ENCODE measurements around the gene WDPCP. TPM values are rescaled to one million over a fixed set of nuclear protein-coding genes. Genes with fewer than 3 reads are reported as not detected.
A peak's percentile ranks its signal among the peaks of the same experiment; 100 is the strongest.
"Not testable (repeated sequence)": the region's sequence is repeated elsewhere in the genome, so short reads cannot be mapped to it uniquely, and the experiment has no call there.

Gene WDPCP
- total RNA-seq, 1 experiment from 2014 or later, result 7.8 TPM

DNA sequence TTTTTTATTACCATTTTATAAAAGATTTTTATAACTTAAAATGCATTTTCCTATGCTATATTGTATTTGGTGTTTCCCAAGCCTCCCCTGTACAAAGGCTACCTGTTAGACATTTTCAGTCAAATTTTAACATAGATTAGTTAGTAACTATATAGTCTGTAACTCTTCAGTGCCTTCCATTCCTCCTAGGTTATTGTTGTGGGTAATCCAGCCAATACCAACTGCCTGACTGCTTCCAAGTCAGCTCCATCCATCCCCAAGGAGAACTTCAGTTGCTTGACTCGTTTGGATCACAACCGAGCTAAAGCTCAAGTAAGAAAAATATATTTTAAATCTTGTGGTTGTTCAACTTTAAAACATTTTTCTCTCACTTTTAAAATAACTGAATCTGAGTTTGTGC is 10.7 kb upstream of the WDPCP start:
- Histone ChIP-seq H3K27me3 (no peaks in the 10 kb centered on the region), H3K9me3 (no peaks in the 10 kb centered on the region), H3K4me3 (no peak overlapping the region), H3K36me3 (peaks cover 50% of the 10 kb centered on the region)
- DNase-seq, result no peak

DNA sequence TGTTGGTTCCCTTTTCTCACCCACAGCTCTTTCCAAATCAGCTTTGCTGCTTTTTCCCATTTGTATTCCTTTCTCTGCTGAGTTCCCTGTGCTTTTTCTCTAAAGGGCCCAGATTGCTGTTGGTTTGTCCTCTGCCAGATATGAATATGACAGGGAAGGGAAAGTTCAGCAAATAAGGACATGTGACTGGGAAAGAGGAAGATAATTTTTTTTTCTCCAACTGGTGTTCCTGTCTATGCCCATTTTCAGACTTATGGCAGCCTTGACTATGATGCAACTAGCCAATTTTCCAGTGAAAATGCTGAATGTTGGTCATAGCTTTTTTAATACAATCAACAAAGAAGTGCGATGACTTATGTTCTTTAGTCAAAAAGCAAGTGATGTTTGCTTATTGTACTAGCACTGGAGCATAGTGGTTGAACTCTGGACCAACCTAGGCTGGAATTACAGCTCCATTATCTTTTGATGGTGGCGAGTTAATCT is 8.2 kb upstream of the WDPCP start:
- Histone ChIP-seq H3K36me3 (peaks cover 36% of the 10 kb centered on the region), H3K4me3 (no peak overlapping the region)
- DNase-seq, result no peak

DNA sequence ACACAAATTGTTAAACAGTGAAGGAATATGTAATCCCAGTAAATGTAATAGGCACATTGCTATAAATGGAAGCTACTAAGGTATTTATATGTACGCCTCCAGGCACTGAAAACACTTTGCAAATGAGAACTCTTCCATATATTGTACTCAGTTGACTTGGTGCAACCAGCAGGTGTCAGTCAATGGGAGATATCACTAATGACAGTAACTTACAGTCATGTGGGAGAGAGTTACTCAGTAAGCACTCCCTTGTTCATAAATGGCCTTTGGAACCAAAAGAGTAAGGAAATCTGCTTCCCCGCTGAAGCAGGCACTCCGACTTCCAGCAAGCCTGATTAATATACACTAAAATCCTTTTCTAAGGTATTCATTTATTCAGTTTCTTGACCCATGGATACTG is 6.4 kb upstream of the WDPCP start:
- Histone ChIP-seq H3K36me3 (peaks cover 35% of the 10 kb centered on the region), H3K27me3 (no peaks in the 10 kb centered on the region), H3K4me3 (no peak overlapping the region), H3K9me3 (no peaks in the 10 kb centered on the region)
- no peak for DNase-seq

More for the DNA sequence above, 8.2 kb upstream of the WDPCP start:
- no peaks in the 10 kb centered on the region for H3K27me3 ChIP-seq
- no peaks in the 10 kb centered on the region for H3K9me3 ChIP-seq

DNA sequence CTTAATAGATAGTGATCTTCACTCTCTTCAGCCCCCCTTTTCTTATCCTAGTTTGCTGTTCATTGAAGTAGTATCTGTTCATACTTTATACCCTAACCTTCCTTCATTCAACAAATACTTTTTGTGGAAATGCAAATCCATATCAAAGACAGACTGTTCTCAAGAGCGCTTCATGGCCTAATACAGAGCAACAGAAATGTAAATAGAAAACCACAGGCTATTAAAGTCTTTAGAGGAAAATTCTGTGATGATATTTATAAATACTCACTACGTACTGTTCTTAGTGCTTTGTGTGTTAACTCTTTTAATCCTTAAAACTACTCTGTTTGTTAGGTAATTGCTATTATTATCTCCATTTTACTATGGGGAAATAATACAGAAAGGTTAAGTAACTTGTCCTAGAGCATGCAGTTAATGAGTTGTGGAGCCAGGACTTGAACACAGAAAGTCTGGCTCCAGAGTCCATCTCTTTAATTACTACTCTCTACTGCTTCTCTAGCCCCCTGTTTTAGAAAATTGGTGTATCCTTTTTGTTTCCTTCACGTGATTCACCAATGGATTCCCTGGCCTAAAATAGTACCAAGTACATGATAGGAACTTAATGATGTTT is 3.4 kb upstream of the WDPCP start:
- DNase-seq, result no peak
- Histone ChIP-seq H3K27me3 (no peaks in the 10 kb centered on the region), H3K36me3 (peaks cover 30% of the 10 kb centered on the region), H3K9me3 (no peaks in the 10 kb centered on the region), H3K4me3 (no peak overlapping the region)

DNA sequence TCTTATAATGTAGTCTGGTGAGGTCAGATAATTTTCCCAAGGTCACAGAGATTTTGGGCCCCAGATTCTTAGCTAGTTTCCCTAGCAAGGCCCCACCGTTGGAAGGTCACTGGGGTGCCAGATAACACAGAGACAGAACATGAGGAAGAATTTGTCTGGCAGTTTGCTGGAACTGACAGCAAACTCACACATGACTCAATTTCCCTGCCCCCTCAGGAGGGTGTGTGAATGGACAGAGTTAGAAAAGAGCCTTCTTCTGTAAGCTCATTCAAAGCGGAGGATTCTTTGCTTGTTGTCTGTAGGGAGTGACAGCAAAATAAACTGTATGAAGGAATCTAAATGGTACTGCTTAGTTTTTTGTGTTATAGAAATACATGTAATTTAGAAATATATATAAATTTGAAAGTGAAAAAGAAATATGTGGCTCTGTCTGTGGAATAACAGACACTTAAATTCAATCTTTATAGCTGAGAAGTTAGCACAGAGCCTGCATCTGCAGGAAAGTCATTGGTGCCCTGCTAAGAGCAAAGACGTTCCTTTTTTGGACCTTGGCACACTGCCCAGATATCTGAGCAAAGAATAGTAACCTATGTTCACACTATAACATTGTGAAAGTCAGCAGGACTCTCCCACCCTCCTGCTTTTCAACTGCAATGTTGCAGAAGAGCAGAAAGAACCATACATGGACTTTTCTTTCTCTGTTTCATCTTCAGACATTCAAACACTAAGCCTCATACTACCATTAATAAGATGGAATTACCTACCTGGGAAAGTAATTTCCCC is 2.5 kb upstream of the WDPCP start:
- no peak overlapping the region for H3K4me3 ChIP-seq
- no peaks in the 10 kb centered on the region for H3K27me3 ChIP-seq
- no peaks in the 10 kb centered on the region for H3K9me3 ChIP-seq
- peaks cover 24% of the 10 kb centered on the region for H3K36me3 ChIP-seq
- no peak for DNase-seq

DNA sequence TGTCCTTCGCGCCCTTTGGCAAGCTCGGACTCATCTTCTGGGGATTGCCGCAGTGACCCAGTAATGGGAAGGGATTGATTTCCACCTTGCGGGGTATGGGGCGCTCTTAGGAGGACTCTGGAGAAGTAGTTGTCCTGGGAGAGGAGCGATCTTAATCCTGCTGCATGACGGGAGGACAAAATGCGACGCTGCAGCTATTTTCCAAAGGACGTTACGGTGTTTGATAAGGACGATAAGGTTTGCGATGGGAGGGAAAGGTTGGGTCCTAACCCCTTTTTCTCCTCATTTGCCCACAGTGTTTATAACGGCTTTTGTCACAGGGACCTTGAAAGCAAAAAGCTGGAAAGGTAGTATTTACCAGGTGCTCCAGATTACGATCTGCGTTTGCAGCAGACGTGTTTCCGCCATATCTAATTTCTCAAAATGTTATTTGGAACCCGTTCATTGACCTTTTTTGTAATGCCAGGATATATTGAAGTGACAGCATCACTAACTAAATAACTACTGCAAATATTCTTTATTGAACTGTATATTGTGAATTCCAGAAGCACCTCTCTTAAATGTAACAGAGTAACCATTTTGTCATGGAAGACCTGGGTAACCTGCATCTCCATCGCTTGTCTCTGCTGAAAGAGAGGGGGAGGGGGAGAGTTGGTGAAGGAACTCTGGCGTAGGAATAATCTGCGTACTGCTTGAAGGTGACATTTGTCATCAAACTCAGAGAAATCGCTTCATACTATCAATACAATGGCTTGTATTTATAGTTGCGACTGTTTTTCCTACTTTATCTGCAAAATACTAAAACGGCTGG is 1.1 kb upstream of the WDPCP start:
- Histone ChIP-seq H3K36me3 (peaks cover 11% of the 10 kb centered on the region), H3K4me3 (peak overlapping the region; percentile 84), H3K9me3 (no peaks in the 10 kb centered on the region), H3K27me3 (no peaks in the 10 kb centered on the region)
- no peak for DNase-seq

DNA sequence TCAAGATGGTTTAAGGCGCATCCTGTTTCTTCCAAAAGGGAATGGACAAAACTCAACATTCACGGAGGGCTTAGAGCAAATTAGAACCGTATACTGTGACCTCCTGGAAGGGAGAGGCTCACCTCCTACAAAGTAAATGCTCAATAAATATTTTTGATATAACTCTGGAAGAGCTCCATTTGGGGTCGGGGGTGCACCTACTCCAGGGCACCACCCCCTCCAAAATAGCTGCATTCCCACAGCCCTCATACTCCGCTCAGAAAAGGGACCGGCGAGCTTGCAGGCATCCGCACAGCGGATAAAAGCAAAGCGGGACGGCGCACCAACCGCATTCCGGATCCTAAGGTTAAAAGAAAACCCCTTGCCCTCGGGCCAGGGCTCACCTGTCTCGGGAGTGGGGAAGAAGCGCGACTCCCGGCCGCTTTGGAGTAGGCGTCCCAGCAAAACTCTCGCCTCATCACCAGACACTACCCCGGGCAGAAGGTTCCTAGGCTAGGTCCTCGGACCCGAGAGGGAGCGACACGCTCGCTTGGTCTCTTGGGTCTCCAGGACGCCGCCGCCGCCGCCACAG is 378 bp downstream of the WDPCP start:
- no peaks in the 10 kb centered on the region for H3K9me3 ChIP-seq
- peaks cover 11% of the 10 kb centered on the region for H3K36me3 ChIP-seq
- H3K27me3 ChIP-seq, result no peaks in the 10 kb centered on the region
- H3K4me3 ChIP-seq, result peak overlapping the region; percentile 84
- no peak for DNase-seq

DNA sequence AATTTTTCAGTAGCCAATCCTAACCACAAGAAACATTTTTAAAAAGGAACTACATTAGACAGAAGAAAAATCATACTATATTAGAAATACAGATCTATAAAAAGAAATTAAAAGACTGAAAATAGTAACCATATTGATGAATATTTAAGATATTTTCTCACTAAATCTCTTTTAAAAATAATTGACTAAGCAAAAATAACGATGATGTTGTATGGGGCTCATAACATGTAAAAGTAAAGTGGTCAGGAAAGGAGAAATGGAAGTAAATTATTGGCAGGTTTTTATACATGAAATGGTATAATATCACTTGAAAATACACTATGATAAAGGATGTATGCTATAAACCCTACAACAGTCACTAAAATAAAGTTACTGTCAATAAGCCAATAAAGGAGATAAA is 5.4 kb downstream of the WDPCP start:
- DNase-seq, result no peak
- Histone ChIP-seq H3K36me3 (no peaks in the 10 kb centered on the region), H3K9me3 (no peaks in the 10 kb centered on the region), H3K27me3 (no peaks in the 10 kb centered on the region), H3K4me3 (no peak overlapping the region)

DNA sequence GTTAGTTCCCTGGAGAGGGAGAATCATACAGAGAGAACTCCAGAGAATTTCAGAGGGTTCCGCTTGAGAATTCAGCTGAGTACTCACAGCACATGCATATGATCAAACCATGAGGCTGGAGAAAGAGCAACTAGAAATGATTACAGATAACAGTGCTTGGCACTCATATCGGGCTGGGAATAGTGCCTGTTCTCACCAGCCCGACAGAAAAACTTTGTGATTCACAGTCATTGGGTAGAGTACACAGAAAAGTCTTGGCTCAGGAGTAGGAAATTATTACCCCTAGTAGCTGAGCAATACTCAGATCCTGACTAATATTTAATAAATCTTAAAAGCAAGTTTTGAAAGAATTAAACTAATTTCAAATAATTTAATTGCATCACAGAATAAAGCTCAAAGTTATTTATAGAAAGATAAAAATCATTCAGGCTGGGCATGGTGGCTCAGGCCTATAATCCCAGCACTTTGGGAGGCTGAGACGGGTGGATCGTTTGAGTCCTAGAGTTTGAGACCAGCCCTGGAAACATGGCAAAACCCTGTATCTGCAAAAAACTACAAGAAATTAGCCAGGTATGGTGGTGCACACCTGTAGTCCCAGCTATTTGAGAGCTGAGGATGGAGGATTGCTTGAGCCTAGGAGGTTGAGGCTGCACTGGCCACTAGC is 6.8 kb downstream of the WDPCP start:
- no peaks in the 10 kb centered on the region for H3K27me3 ChIP-seq
- no peaks in the 10 kb centered on the region for H3K9me3 ChIP-seq
- no peak overlapping the region for H3K4me3 ChIP-seq
- DNase-seq, result peak; percentile 73
- H3K36me3 ChIP-seq, result no peaks in the 10 kb centered on the region

DNA sequence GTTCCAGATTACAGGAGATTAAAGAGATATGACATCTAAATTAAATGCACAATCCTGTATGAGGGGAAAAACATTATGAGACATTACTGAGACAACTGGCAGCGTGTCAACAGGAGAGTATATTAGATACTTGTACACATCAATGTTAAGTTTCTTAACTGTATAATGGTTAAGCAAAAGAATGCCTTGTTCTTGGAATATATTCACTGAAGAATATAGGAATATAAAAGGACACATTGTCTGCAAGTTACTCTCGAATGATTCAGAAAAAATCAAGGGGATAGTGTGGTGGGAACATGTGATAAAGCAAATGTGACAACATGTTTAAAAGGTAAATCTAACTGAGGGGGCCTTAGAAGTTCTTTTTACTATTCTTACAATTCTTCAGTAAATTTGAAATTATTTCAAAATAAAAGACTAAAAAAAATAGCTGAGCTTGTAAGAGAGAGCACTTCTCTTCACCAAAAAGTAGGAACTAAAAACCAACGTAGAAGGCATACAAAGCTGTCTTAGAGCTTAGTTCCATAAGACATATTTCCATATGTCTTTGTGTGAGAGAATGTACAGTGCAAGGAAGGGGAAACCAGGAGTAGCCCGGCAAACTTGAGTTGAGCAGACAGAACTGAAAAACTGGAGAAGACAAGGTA is 7.5 kb downstream of the WDPCP start:
- H3K4me3 ChIP-seq, result no peak overlapping the region
- no peaks in the 10 kb centered on the region for H3K36me3 ChIP-seq
- DNase-seq, result no peak

DNA sequence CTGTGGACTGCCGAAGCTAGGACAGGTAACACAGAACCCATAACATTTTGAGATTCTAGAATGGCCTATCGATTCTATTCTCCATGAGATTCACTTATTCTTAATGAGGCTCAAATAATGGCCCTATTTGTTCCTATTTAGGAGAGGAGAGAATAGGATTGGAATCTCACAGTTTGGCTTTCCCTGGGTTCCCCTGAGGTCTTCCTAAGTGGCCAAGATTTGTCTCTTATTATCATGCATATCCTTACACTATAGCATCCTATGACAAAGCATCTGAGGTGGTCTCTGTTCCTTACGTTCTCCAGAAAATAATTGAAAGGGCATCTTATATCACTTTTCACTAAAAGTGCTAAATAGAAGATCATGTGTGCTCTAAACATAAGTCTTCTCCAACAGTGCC is 9.5 kb downstream of the WDPCP start:
- Histone ChIP-seq H3K9me3 (no peaks in the 10 kb centered on the region), H3K36me3 (no peaks in the 10 kb centered on the region), H3K27me3 (no peaks in the 10 kb centered on the region), H3K4me3 (no peak overlapping the region)
- no peak for DNase-seq

More for the DNA sequence above, 7.5 kb downstream of the WDPCP start:
- Histone ChIP-seq H3K9me3 (no peaks in the 10 kb centered on the region), H3K27me3 (no peaks in the 10 kb centered on the region)

DNA sequence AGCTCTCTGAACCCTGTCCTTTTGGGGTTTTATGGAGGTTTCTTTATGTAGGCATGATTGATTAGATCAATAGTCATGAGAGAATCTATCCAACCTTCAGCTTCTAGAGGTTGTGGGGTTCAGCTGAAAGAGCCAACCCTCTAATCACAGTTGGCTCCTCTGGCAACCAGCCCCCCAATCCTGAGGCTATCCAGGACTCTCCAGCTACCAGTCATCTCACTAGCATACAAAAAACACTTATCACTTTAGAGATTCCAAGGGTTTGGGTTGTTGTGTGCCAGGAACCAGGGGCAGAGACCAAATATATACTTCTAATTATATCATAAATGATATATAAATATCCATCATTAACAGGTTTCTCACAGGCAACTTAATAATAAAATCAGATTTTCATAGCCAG is 11.7 kb downstream of the WDPCP start:
- Histone ChIP-seq H3K36me3 (no peaks in the 10 kb centered on the region), H3K9me3 (no peaks in the 10 kb centered on the region), H3K4me3 (no peak overlapping the region), H3K27me3 (no peaks in the 10 kb centered on the region)
- DNase-seq, result no peak

DNA sequence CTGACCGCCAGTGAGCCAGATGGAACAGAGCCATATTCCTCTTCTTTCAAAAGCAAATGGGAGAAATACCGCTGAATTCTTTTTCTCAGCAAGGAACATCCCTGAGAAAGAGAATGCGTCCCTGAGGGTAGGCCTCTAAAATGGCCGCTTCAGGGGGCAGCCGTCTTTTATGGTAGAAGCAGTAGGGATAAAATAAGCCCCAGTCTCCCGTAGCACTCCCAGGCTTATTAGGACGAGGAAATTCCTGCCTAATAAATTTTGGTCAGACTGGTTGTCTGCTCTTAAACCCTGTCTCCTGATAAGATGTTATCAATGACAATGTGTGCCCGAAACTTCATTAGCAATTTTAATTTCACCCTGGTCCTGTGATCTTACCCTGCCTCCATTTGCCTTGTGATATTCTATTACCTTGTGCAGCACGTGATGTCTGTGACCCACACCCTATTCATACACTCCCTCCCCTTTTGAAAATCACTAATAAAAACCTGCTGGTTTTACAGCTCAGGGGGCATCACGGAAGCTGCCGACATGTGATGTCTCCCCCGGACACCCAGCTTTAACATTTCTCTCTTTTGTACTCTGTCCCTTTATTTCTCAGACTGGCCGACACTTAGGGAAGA is 14.4 kb downstream of the WDPCP start:
- not testable (repeated sequence) for H3K27me3 ChIP-seq, DNase-seq, H3K36me3 ChIP-seq, H3K4me3 ChIP-seq, H3K9me3 ChIP-seq

DNA sequence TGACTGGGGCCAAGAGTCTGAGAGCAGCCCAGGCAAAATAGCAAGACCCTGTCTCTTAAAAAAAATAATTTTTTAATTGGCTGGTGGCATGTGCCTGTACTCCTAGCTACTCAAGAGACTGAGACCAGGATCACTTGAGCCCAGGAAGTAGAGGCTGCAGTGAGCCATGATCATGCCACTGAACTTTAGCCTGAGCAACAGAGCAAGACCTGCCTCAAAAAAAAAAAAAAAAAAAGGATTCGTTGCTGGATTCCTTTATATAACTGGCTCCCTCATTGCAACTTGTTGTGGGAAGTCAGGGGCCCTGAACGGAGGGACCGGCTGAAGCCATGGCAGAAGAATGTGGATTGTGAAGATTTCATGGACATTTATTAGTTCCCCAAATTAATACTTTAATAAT is 15.3 kb downstream of the WDPCP start:
- DNase-seq, H3K27me3 ChIP-seq, H3K4me3 ChIP-seq, H3K9me3 ChIP-seq, H3K36me3 ChIP-seq: not testable (repeated sequence)

DNA sequence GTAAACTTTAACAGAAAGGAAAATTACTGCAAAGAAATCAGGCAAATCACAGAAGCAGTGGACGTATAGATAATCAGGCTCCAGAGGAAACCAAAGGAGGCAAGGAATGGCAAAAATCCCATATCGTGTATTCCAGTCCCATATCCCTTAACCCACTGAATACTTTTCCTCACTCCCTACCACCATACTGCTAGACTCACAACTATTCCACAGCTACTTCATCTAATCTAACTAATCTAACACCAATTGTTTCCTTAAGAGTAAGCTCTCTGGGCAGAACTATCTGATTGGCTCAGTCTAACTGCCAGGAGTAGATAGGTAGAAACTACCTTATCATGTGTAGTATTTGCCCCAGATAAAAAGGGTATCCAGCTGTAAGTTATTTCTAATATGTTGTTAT is 16.3 kb downstream of the WDPCP start:
- DNase-seq, result no peak
- H3K36me3 ChIP-seq, result no peaks in the 10 kb centered on the region
- H3K27me3 ChIP-seq, result no peaks in the 10 kb centered on the region
- H3K4me3 ChIP-seq, result no peak overlapping the region
- H3K9me3 ChIP-seq, result no peaks in the 10 kb centered on the region; the same call in 1 of the 2 replicates

DNA sequence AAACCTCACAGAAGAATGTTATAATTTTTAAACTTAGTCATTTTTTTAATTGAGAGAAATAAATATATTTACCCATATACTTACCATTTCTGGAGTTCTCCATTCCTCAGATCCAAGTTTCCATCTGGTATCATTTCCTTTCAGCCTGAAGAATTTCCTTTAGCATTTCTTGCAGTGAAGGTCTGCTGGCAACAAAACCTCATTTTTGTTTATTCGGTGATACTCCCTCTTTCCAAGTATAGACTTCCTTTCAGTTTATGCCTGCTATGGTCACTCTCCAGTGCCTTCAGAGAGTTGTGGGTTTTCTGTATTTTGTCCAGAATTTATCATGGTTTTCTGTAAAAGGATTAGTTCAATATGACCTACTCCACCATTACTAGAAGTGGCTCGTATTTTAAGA is 17.0 kb downstream of the WDPCP start:
- Histone ChIP-seq H3K27me3 (no peaks in the 10 kb centered on the region), H3K36me3 (no peaks in the 10 kb centered on the region), H3K4me3 (no peak overlapping the region), H3K9me3 (no peaks in the 10 kb centered on the region; the same call in 1 of the 2 replicates)
- no peak for DNase-seq
